Measurements from ENCODE around the gene PPM1N.
A peak's percentile ranks its signal among the peaks of the same experiment; 100 is the strongest.

PPM1N gene

DNA sequence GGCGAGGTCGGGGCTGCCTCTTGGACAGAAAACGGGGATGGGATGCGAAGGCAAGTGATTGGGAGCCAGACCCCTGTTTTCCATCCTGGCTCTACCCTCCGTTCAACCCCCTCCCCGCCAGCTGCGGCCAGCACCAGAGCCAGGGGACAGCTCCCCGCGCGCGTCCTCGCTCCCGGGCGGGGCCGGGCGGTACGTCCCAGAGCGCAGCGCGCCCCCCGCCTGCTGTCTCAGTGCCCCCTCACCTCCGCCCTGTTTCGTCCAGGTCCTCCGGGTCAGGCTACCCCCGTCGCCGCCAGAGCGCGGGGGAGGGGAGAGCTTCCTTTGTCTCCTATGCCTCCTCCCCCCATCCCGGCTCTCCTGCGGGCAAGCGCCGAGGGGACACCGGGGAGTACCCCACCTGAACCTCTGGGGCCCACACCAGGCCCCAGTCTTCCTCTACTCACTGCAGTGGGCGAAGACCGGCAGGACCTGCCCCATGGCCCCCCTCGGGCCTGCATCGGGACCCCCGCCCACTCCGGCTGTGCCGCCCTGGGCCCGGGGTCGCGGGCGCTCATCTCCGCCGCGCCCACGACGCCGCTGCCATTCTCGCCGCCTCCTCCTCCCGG is 1.8 kb upstream of the PPM1N start:
- peaks cover 0 to 52% (median 32%) of the 10 kb centered on the region in 4 donors for H3K4me1 ChIP-seq
- DNase-seq = no peak
- TF ChIP-seq, protein P1, sequence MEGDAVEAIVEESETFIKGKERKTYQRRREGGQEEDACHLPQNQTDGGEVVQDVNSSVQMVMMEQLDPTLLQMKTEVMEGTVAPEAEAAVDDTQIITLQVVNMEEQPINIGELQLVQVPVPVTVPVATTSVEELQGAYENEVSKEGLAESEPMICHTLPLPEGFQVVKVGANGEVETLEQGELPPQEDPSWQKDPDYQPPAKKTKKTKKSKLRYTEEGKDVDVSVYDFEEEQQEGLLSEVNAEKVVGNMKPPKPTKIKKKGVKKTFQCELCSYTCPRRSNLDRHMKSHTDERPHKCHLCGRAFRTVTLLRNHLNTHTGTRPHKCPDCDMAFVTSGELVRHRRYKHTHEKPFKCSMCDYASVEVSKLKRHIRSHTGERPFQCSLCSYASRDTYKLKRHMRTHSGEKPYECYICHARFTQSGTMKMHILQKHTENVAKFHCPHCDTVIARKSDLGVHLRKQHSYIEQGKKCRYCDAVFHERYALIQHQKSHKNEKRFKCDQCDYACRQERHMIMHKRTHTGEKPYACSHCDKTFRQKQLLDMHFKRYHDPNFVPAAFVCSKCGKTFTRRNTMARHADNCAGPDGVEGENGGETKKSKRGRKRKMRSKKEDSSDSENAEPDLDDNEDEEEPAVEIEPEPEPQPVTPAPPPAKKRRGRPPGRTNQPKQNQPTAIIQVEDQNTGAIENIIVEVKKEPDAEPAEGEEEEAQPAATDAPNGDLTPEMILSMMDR (IDR thresholded peaks at IDR 0.05) = no peak
- no peak overlapping the region for H3K27ac ChIP-seq
- no peaks in the 10 kb centered on the region for H3K9me3 ChIP-seq
- intact Hi-C loops (cut with DNase I; ENCODE audit: low total_unique reads) = no loop called here
- H3K36me3 ChIP-seq = no peaks in the 10 kb centered on the region
- H3K4me3 ChIP-seq = peak overlapping the region; percentile 50 to 61
- peaks cover 0 to 48% of the 10 kb centered on the region in 2 donors for H3K27me3 ChIP-seq

DNA sequence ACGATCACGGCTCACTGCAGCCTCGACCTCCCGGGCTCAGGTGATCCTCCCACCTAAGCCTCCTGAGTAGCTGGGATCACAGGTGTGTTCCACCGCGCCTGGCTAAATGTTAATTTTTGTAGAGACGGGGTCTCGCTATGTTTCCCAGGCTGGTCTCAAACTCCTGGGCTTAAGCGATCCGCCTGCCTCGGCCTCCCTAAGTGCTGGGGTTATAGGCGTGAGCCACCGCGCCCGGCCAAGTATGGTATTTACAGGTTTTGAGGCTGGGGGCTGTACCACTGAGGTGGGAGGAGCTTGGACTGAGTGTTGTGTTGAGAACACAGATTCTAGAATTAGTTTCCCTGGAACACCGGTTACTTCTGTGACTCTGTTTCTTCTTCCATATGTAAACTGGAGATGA is 452 bp upstream of the PPM1N start:
- intact Hi-C loops (cut with DNase I; ENCODE audit: low total_unique reads) = no loop called here
- TF ChIP-seq, protein P1 (IDR thresholded peaks at IDR 0.05) = no peak
- no peak overlapping the region for H3K27ac ChIP-seq

DNA sequence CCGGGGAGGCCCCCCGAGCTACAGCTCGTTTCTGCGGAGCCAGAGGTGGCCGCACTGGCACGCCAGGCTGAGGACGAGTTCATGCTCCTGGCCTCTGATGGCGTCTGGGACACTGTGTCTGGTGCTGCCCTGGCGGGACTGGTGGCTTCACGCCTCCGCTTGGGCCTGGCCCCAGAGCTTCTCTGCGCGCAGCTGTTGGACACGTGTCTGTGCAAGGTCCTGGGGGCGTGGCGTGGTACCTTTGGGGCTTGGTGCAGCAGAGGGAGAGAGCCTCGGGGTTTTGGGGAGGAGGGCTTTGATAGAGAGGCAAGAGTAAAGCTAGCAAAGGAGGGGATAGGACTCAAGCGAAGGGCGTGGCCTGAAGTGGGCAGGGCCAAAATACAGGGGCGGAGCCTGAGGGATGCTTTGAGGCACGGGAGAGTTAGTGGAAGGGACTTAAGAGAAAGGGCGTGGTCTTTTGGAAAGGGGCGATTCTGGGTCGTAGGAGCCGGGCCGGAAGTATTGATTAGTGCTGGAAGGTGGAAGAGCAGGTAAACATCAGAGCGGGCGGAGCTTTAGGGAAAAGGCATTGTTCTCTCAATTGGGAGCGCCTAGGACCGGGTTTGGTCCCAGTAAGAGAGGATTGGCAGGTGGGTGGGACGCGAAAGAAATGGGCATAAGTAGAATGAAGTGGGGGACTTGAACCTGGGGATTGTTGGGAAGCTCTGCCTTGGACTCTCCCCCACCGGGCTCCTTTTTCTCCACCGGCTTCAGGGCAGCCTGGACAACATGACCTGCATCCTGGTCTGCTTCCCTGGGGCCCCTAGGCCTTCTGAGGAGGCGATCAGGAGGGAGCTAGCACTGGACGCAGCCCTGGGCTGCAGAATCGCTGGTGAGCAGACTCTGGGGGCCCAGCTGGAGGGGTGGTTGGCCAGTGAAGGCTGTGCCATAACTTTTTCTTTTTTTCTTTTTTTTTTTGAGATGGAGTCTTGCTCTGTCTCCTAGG is 1.2 kb downstream of the PPM1N start:
- H3K4me1 ChIP-seq = peaks cover 0 to 38% (median 28%) of the 10 kb centered on the region in 4 donors
- H3K9me3 ChIP-seq = no peaks in the 10 kb centered on the region
- H3K4me3 ChIP-seq = peak overlapping the region in 1 of 2 donors; percentile 7
- DNase-seq = peak in 1 of 2 donors; percentile 47
- intact Hi-C loops (cut with DNase I; ENCODE audit: low total_unique reads) = no loop called here
- TF ChIP-seq, protein P1 (IDR thresholded peaks at IDR 0.05) = no peak
- no peak overlapping the region for H3K27ac ChIP-seq
- peaks cover 0 to 52% of the 10 kb centered on the region in 2 donors for H3K27me3 ChIP-seq
- no peaks in the 10 kb centered on the region for H3K36me3 ChIP-seq

More for the DNA sequence above, 452 bp upstream of the PPM1N start:
- H3K27me3 ChIP-seq = peaks cover 0 to 53% of the 10 kb centered on the region in 2 donors
- no peak for DNase-seq
- H3K4me1 ChIP-seq = peaks cover 0 to 45% (median 28%) of the 10 kb centered on the region in 4 donors
- no peaks in the 10 kb centered on the region for H3K9me3 ChIP-seq
- H3K36me3 ChIP-seq = no peaks in the 10 kb centered on the region
- H3K4me3 ChIP-seq = no peak overlapping the region

DNA sequence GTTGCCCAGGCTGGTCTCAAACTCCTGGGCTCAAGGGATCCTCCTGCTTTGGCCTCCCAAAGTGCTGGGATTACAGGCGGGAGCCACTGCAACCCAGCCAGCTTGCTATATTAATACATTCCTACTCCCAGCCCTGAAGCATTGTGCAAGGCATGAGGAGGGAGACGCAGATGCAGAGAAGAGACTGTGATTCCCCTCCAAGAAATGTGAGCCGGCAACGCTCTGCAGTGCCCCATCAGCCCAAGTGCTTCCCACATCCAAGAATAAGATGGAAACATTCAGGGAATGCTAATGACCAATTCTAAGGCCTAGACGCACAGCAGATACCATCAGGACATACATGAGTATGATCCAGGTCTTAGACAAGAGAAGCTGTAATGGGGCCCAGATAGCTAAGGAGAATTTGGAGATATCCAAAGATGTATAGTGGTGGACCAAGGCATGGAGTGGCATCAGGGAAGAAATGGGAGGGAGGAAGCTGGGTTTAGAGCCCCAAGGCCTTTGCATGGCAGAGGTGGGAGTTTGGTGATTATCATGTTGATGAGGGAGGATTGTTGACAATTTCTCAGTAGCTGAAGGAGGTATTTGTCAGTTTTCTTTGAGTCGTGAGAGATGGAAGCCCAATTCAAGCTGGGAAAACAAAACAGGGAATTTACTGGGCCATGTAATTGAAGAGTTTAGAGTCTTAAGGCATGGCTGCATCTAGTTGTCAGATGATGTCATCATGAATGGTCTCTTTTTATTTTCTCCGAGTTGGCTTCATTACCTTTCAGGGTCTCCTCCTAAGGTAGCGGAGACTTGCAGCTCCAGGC is 2.9 kb downstream of the PPM1N start:
- peaks cover 0 to 36% (median 29%) of the 10 kb centered on the region in 4 donors for H3K4me1 ChIP-seq
- no peak overlapping the region for H3K27ac ChIP-seq
- intact Hi-C loops (cut with DNase I; ENCODE audit: low total_unique reads) = no loop called here
- no peak overlapping the region for H3K4me3 ChIP-seq
- no peak for DNase-seq
- TF ChIP-seq, protein P1 (IDR thresholded peaks at IDR 0.05) = no peak
- no peaks in the 10 kb centered on the region for H3K9me3 ChIP-seq
- H3K27me3 ChIP-seq = peaks cover 0 to 49% of the 10 kb centered on the region in 2 donors
- H3K36me3 ChIP-seq = no peaks in the 10 kb centered on the region

DNA sequence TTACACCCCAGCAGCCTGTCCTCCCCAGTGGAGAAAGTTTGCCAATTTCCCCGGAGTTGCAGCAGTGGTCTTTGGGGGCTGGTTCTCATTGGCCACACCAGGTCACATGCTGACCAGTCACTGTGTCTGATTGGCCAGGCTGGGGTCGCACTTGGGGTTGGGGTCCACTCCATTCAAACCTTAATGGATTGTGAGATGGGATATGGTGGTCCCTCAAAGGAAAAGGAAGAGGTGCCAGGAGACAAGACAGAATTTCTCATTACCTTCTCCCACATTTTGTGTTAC is 3.4 kb downstream of the PPM1N start:
- Histone ChIP-seq H3K27me3 (peaks cover 0 to 48% of the 10 kb centered on the region in 2 donors), H3K9me3 (no peaks in the 10 kb centered on the region), H3K4me3 (no peak overlapping the region), H3K4me1 (peaks cover 0 to 34% (median 26%) of the 10 kb centered on the region in 4 donors), H3K27ac (no peak overlapping the region), H3K36me3 (no peaks in the 10 kb centered on the region)
- TF ChIP-seq, protein P1 (IDR thresholded peaks at IDR 0.05) = no peak
- DNase-seq = no peak
- intact Hi-C loops (cut with DNase I; ENCODE audit: low total_unique reads) = no loop called here

All from tibial artery (tissue), 4 donors.